DLD1 (cell line): ENCODE measurements around the gene HEXIM1.

Source experiments
- in situ Hi-C: cut with HindIII; loops from 2 replicates; pipeline ENCODE4 v1.10.0; 2017; ENCODE audit warnings: low sequenced_read_pairs

Gene HEXIM1

GRCh38 chr17:45128989-45129388 is 19.3 kb upstream of the HEXIM1 start:
- in situ Hi-C loops = no loop called here

GRCh38 chr17:45129426-45129939 is 18.8 kb upstream of the HEXIM1 start:
- in situ Hi-C loops = no loop called here

GRCh38 chr17:45129940-45130680 is 18.2 kb upstream of the HEXIM1 start:
- in situ Hi-C loops = no loop called here

- in situ Hi-C loops = no loop called here
Measured at GRCh38 chr17:45130681-45131615, 17.3 kb upstream of the HEXIM1 start.

- in situ Hi-C loops = no loop called here
Measured at GRCh38 chr17:45131616-45132319, 16.5 kb upstream of the HEXIM1 start.

DNA sequence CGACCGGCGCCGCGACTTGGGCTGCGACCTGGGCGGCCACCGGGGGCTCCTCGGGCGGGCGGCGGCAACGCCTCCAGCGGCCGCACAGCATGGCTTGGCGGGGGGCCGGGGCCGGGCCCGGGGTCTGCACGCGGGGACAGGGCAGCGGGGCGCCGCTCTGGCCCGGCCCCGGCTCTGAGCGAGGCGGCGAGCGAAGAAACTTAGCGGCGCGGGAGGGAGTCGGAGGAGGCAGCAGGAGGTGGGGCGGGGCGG is 16.0 kb upstream of the HEXIM1 start, which contains the start of gene PLCD3:
PLCD3 (minus strand) TSS at position 196 of the 252 bp plus-strand sequence; CDS start at position 91, 105 bp downstream.
- in situ Hi-C loops = no loop called here

GRCh38 chr17:45132572-45133463 is 15.5 kb upstream of the HEXIM1 start:
- in situ Hi-C loops = no loop called here

DNA sequence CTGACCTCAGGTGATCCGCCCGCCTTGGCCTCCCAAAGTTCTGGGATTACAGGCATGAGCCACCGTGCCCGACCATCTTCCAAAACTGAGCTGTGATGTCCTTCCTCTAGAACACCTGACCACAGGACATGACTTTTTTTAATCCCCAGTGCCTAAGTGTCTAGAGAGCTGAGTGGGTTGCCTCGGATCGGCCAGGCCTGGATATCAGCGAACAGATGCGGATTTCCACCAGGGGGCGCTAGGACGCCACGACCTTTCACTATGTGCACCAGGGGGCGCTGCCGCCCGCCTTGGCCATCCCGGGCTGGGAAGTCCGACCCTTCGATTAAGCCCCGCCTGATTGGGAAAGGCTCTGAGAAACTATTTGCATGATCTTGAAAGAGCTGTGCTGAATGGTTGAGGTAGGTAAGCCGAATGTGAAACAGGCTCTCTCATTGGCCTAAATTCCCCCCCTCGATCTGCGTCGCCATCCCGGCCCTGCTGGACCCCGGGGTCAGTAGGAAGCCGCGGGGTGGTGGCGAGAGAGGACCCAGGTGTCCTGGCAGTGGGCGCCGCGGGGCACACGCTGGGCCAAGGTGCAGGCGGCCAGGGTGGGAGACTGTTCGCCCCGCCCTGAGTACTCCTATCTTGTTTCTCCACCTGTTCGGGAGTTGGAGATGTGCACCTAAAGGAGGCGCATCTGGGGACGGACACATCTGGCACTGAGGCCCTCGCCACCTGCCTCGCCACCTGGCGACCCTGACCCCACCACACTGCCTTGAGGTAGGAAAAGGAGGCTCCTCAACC is 12.9 kb upstream of the HEXIM1 start, which contains the start of gene ACBD4:
ACBD4 (plus strand) TSS at position 496 of the 786 bp plus-strand sequence. CDS start 458 bp downstream, outside the sequence.
- in situ Hi-C loops = no loop called here

GRCh38 chr17:45135978-45136791 is 12.1 kb upstream of the HEXIM1 start:
- in situ Hi-C loops = no loop called here

- in situ Hi-C loops = no loop called here
Measured at GRCh38 chr17:45136846-45137560, 11.3 kb upstream of the HEXIM1 start.

GRCh38 chr17:45137561-45138305 is 10.5 kb upstream of the HEXIM1 start:
- in situ Hi-C loops = no loop called here

- in situ Hi-C loops = no loop called here
Measured at GRCh38 chr17:45138911-45139532, 9.3 kb upstream of the HEXIM1 start.

DNA sequence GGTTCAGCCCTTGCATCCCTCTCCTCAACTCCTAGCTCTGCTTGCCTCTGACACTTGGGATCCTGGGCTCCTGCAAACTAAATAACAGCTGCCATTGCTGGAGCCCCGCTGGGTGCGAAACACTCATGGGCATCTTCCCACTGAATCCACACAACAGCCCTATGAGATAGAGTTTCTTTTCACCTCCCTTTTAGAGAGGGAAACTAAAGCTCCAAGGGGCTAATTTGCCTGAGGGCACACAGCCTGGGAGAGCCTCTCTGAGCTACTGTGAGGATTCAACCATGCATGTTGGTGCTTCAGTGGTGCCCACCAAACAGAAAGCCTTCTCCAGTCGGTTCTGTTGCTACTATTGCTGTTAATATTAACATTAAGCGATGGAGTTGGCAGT is 8.7 kb upstream of the HEXIM1 start:
- in situ Hi-C loops = no loop called here

GRCh38 chr17:45143094-45143670 is 5.1 kb upstream of the HEXIM1 start:
- in situ Hi-C loops = no loop called here

- in situ Hi-C loops = no loop called here
Measured at GRCh38 chr17:45143767-45144198, 4.5 kb upstream of the HEXIM1 start.
